ENCODE measurements around the gene ARRDC3.

GRCh38 chr5:91388362-91388761 is 5.2 kb upstream of the ARRDC3 start:
- no peak for TF ChIP-seq CTCF (IDR thresholded peaks at IDR 0.05)
- no peak for TF ChIP-seq POLR2AphosphoS5 (IDR thresholded peaks at IDR 0.05)

Measured in breast epithelium (tissue), 3 donors.